SK-N-SH treated with all-trans-retinoic acid at 6 μM for 48 hours (cell line): ENCODE results near the gene BOK.

Experiments
- ATAC-seq: fragments of 200-7000 bp; cut with Tn5 transposase; 3 replicates; pipeline ENCODE4 v1.9.1; 2020; ENCODE audit warnings: mild to moderate bottlenecking, moderate library complexity
- BACH2 ChIP-seq: fragments of 250-450 bp; sonication (Bioruptor Pico); IDR thresholded peaks from 2 replicates; pipeline ENCODE4 v1.9.0; 2021; ENCODE audit warnings: mild to moderate bottlenecking, borderline replicate concordance
- CSRNP3 ChIP-seq: fragments of 250-450 bp; sonication (Bioruptor Pico); IDR thresholded peaks from 2 replicates; pipeline ENCODE4 v1.5.1; 2021; ENCODE audit warnings: mild to moderate bottlenecking, moderate library complexity
- ESRRG ChIP-seq: fragments of 250-450 bp; sonication (Bioruptor Pico); IDR thresholded peaks from 2 replicates; pipeline ENCODE4 v1.6.1; 2021; ENCODE audit warnings: mild to moderate bottlenecking
- GLIS3 ChIP-seq: fragments of 250-450 bp; sonication (Bioruptor Pico); IDR thresholded peaks from 2 replicates; pipeline ENCODE4 v1.5.0; 2020; ENCODE audit warnings: mild to moderate bottlenecking, moderate library complexity
- ISL1 ChIP-seq: fragments of 250-450 bp; sonication (Bioruptor Pico); IDR thresholded peaks from 2 replicates; pipeline ENCODE4 v2.1.2; 2022; ENCODE audit warnings: mild to moderate bottlenecking, moderate library complexity
- PATZ1 ChIP-seq: fragments of 250-450 bp; sonication (Bioruptor Pico); IDR thresholded peaks from 2 replicates; pipeline ENCODE4 v1.8.0; 2020; ENCODE audit warnings: mild to moderate bottlenecking, moderate library complexity, borderline replicate concordance
- RARB ChIP-seq: fragments of 250-450 bp; sonication (Bioruptor Pico); IDR thresholded peaks from 2 replicates; pipeline ENCODE4 v1.8.0; 2021; ENCODE audit warnings: mild to moderate bottlenecking, moderate library complexity
- TCF4 ChIP-seq: fragments of 250-450 bp; sonication (Bioruptor Pico); IDR thresholded peaks from 2 replicates; pipeline ENCODE4 v1.8.0; 2021; ENCODE audit warnings: mild to moderate bottlenecking, moderate library complexity, borderline replicate concordance
- TOX ChIP-seq: fragments of 250-450 bp; sonication (Bioruptor Pico); IDR thresholded peaks from 2 replicates; pipeline ENCODE4 v1.8.0; 2021; ENCODE audit warnings: mild to moderate bottlenecking, moderate library complexity, borderline replicate concordance
- TSHZ2 ChIP-seq: fragments of 250-450 bp; sonication (Bioruptor Pico); IDR thresholded peaks from 2 replicates; pipeline ENCODE4 v1.5.0; 2020; ENCODE audit warnings: mild to moderate bottlenecking, moderate library complexity
- ZFP3 ChIP-seq: fragments of 250-450 bp; sonication (Bioruptor Pico); IDR thresholded peaks from 2 replicates; pipeline ENCODE4 v1.5.0; 2020; ENCODE audit warnings: mild to moderate bottlenecking, moderate library complexity
- ZFP30 ChIP-seq: fragments of 450-650 bp; formaldehyde crosslinking; IDR thresholded peaks from 2 replicates; pipeline ENCODE4 v1.5.0; 2022; ENCODE audit warnings: mild to moderate bottlenecking, moderate library complexity
- ZNF565 ChIP-seq: fragments of 450-650 bp; formaldehyde crosslinking; conservative IDR thresholded peaks from 2 replicates; pipeline ENCODE4 v1.5.0; 2020; ENCODE audit warnings: low read depth, mild to moderate bottlenecking, moderate library complexity
- ZNF70 ChIP-seq: fragments of 450-650 bp; formaldehyde crosslinking; IDR thresholded peaks from 2 replicates; pipeline ENCODE4 v1.5.0; 2020; ENCODE audit warnings: mild to moderate bottlenecking, moderate library complexity
- TF ChIP-seq, protein P1 (sequence below): fragments of 250-450 bp; sonication (Bioruptor Pico); IDR thresholded peaks from 2 replicates; pipeline ENCODE4 v1.8.0; 2021; ENCODE audit warnings: low read depth, mild to moderate bottlenecking, moderate library complexity, borderline replicate concordance
- TF ChIP-seq, protein P2 (sequence below): fragments of 250-450 bp; sonication (Bioruptor Pico); IDR thresholded peaks from 2 replicates; pipeline ENCODE4 v1.5.1; 2020; ENCODE audit warnings: low read depth, mild to moderate bottlenecking, moderate library complexity

BOK gene

GRCh38 chr2:241618296-241618805, 59.8 kb downstream of the BOK start:
- no peak for ATAC-seq
- TF ChIP-seq PATZ1 (CRISPR knock-in tag), result no peak

DNA sequence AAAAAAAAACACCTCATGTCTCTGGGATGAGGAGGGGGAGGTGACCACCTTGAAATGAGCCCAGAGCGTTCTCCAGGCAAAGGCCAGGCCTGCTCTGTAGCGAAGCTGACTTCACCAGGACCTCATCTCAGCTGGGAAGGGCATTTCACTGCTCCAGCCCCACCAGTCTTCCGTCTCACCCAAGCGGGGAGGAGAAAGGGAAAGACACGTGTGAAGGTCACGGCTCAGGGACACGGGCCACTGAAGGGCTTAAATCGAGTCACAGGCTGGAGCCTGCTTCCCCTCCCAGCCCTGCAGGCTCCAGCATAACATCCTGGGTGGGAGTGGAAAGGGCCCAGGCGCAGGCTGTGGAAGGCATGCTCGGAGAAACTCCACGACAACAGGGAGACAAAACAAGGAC, 60.3 kb downstream of the BOK start:
- ATAC-seq, result no peak
- TF ChIP-seq, protein P1, sequence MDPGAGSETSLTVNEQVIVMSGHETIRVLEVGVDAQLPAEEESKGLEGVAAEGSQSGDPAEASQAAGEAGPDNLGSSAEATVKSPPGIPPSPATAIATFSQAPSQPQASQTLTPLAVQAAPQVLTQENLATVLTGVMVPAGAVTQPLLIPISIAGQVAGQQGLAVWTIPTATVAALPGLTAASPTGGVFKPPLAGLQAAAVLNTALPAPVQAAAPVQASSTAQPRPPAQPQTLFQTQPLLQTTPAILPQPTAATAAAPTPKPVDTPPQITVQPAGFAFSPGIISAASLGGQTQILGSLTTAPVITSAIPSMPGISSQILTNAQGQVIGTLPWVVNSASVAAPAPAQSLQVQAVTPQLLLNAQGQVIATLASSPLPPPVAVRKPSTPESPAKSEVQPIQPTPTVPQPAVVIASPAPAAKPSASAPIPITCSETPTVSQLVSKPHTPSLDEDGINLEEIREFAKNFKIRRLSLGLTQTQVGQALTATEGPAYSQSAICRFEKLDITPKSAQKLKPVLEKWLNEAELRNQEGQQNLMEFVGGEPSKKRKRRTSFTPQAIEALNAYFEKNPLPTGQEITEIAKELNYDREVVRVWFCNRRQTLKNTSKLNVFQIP (CRISPR knock-in tag), result no peak
- TF ChIP-seq GLIS3 (CRISPR knock-in tag) (no peak), ISL1 (CRISPR knock-in tag) (no peak), ZFP3 (CRISPR knock-in tag) (no peak), TSHZ2 (CRISPR knock-in tag) (no peak), ZNF565 (CRISPR knock-in tag) (no peak), BACH2 (CRISPR knock-in tag) (no peak)

GRCh38 chr2:241619597-241620418, 61.3 kb downstream of the BOK start:
- ATAC-seq, result no peak
- TF ChIP-seq TCF4 (no peak), ESRRG (CRISPR knock-in tag) (no peak), ZNF70 (CRISPR knock-in tag) (no peak), TOX (CRISPR knock-in tag) (no peak), ZFP3 (CRISPR knock-in tag) (no peak), BACH2 (CRISPR knock-in tag) (no peak), PATZ1 (CRISPR knock-in tag) (no peak), RARB (no peak), ZFP30 (CRISPR knock-in tag) (no peak), ISL1 (CRISPR knock-in tag) (no peak), CSRNP3 (CRISPR knock-in tag) (no peak)
- TF ChIP-seq, protein P2, sequence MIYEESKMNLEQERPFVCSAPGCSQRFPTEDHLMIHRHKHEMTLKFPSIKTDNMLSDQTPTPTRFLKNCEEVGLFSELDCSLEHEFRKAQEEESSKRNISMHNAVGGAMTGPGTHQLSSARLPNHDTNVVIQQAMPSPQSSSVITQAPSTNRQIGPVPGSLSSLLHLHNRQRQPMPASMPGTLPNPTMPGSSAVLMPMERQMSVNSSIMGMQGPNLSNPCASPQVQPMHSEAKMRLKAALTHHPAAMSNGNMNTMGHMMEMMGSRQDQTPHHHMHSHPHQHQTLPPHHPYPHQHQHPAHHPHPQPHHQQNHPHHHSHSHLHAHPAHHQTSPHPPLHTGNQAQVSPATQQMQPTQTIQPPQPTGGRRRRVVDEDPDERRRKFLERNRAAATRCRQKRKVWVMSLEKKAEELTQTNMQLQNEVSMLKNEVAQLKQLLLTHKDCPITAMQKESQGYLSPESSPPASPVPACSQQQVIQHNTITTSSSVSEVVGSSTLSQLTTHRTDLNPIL (CRISPR knock-in tag), result no peak
